Activated CD4-positive, alpha-beta T cell treated with anti-CD3 and anti-CD28 coated beads, Interleukin-2, amount 50 U/mL, for 48 hours (primary cell): ENCODE data around the gene SGTA.
"Not testable (repeated sequence)": the region's sequence is repeated elsewhere in the genome, so short reads cannot be mapped to it uniquely, and the experiment has no call there.

Experiments used
- DNase-seq, 2 experiments: peaks; one replicate each; pipeline ENCODE4 v3.0.0-alpha.2; 2020

Gene SGTA

GRCh38 chr19:2722541-2723344, 60.3 kb downstream of the SGTA start:
- no peak for DNase-seq

GRCh38 chr19:2721570-2722540, 61.2 kb downstream of the SGTA start:
- DNase-seq, result no peak

- no peak for DNase-seq
Measured at GRCh38 chr19:2720777-2721569, 62.1 kb downstream of the SGTA start, which contains the start of gene DIRAS1. DIRAS1 (minus strand) TSS chr19:2721372; CDS start chr19:2717806, 3,566 bp downstream.

GRCh38 chr19:2719920-2720776, 62.9 kb downstream of the SGTA start:
- no peak for DNase-seq

- DNase-seq, result no peak
Measured at GRCh38 chr19:2719232-2719735, 63.8 kb downstream of the SGTA start.

GRCh38 chr19:2717638-2718541, 65.2 kb downstream of the SGTA start:
- no peak for DNase-seq

- DNase-seq, result no peak
Measured at GRCh38 chr19:2716722-2717637, 66.1 kb downstream of the SGTA start.

GRCh38 chr19:2716275-2716650, 66.8 kb downstream of the SGTA start:
- DNase-seq, result no peak

GRCh38 chr19:2715470-2716274, 67.4 kb downstream of the SGTA start:
- DNase-seq, result no peak

- no peak for DNase-seq
Measured at GRCh38 chr19:2714531-2715269, 68.4 kb downstream of the SGTA start.

- DNase-seq, result not testable (repeated sequence)
Measured at GRCh38 chr19:2714102-2714501, 69.0 kb downstream of the SGTA start.

- DNase-seq, result not testable (repeated sequence)
Measured at GRCh38 chr19:2713170-2713569, 69.9 kb downstream of the SGTA start.

GRCh38 chr19:2711875-2712205, 71.2 kb downstream of the SGTA start:
- no peak for DNase-seq

- no peak for DNase-seq
Measured at GRCh38 chr19:2711172-2711874, 71.8 kb downstream of the SGTA start.

GRCh38 chr19:2706251-2706650, 76.8 kb downstream of the SGTA start:
- no peak for DNase-seq
